NCI-H187 treated with DMSO at 0.1 percent for 48 hours (cell line): ENCODE results near the gene EIF5A2.
"Not testable (repeated sequence)": the region's sequence is repeated elsewhere in the genome, so short reads cannot be mapped to it uniquely, and the experiment has no call there.

Experiments
- DNase-seq: peaks from one replicate; lab custom pipeline; 2025; lab: John Stamatoyannopoulos, UW

Gene EIF5A2

DNA sequence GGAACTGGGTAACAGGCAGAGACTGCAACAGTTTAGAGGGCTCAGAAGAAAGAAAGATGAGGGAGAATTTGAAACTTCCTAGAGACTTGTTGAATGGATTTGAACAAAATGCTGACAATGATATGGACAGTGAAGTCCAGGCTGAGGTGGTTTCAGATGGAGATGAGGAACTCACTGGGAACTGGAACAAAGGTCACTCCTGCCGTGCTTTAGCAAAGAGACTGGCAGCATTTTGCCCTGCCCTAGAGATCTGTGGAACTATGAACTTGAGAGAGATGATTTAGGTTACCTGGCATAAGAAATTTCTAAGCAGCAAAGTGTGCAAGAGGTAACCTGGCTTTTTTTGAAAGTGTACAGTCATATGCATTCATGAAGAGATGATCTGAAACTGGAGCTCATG lies 11.7 kb downstream of the EIF5A2 start:
- DNase-seq = no peak

GRCh38 chr3:170896333-170896732 lies 12.1 kb downstream of the EIF5A2 start:
- not testable (repeated sequence) for DNase-seq

DNA sequence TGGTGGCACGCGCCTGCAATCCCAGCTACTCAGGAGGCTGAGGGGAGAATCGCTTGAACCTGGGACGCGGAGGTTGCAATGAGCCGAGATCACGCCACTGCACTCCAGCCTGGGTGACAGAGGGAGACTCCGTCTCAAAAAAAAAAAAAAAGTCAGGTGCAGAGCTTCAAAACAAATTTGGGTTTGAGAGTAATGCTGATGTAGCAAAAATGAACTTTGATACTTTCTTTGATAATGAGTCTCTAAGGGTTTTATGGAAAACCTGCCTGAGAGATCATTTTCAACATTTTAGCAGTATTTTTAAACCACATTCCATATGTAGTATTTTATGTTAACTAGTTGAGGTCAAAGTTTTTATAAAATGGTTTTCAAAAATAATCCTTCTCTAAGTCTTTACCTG lies 14.5 kb downstream of the EIF5A2 start:
- DNase-seq = no peak

DNA sequence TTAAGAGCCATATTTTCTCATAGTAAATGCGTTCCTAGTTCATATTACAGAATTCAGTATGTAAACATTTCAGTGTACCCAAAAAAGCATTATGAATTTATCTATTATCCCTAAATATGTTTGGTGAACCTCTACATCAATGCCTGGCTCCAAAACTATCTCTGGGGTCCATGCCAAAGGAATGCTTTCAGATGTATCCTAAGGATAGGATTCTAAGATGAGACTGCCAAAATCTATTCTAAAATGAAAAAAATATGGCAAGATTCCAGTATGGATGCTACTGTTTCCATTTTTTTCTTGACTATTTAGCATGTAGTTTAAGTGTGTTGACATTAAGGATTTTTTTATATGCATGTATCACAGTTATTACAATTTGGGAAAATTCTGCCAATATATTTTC lies 18.8 kb downstream of the EIF5A2 start:
- no peak for DNase-seq

DNA sequence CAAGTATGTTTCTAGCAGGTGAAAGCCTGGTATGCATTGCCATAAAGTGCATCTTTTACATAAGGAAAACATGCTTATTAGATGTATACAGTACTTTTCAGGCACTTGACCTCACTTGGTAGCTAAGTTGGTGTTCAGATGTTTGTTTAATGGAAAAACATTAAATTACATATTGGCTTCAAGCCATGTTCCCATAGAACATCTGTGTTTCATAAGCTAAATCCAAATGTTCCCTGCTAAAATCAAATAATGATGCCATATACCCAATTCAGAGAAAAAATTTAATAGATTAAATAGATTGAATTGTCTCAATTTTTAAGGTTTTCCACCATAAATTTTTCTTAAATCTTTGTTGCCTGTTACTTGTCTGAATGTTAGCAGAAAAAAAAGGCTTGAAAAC lies 19.3 kb downstream of the EIF5A2 start:
- no peak for DNase-seq

DNA sequence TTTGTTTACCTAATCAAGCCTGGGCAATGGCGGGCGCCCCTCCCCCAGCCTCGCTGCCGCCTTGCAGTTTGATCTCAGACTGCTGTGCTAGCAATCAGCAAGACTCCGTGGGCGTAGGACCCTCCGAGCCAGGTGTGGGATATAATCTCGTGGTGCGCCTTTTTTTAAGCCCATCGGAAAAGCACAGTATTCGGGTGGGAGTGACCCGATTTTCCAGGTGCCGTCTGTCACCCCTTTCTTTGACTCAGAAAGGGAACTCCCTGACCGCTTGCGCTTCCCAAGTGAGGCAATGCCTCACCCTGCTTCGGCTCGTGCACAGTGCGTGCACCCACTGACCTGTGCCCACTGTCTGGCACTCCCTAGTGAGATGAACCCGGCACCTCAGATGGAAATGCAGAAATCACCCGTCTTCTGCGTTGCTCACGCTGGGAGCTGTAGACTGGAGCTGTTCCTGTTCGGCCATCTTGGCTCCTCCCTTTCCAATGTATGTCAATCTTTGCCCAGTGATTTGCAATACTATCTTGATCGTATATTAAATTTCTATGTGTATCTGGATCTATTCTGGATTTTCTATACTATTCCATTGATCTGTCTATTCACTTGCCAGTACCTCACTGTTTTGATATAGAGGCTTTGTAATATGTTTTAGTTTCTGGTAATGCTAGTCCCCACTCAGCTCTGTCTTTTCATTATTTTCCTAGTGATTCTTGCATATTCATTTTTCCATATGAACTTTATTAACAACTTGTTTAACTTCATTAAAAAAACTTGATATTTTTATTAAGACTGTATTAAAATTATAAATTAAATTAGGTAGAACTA lies 24.1 kb downstream of the EIF5A2 start:
- DNase-seq = not testable (repeated sequence)

DNA sequence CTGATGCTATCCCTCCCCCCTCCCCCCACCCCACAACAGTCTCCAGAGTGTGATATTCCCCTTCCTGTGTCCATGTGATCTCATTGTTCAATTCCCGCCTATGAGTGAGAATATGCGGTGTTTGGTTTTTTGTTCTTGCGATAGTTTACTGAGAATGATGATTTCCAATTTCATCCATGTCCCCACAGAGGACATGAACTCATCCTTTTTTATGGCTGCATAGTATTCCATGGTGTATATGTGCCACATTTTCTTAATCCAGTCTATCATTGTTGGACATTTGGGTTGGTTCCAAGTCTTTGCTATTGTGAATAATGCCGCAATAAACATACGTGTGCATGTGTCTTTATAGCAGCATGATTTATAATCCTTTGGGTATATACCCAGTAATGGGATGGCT lies 29.7 kb downstream of the EIF5A2 start:
- not testable (repeated sequence) for DNase-seq

GRCh38 chr3:170877311-170877710 lies 31.1 kb downstream of the EIF5A2 start:
- not testable (repeated sequence) for DNase-seq

DNA sequence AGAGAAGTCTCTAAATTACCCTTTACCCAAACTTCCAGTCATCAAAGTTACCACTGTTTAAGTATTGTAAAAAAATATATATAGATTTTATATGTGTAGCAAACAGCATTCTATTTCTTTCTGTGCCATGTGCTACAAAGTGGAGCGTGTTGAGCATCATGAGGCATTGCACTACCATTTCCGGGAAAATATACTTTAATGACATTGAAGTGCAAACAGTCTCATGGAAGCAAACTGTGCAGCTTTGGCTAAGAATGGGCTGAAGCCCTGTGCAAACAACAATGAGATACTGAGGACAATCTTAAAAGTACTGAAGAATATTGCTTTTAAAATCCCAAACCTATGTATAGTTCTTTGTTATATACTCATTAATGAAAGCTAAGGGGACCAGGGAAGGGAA lies 31.9 kb downstream of the EIF5A2 start:
- no peak for DNase-seq

DNA sequence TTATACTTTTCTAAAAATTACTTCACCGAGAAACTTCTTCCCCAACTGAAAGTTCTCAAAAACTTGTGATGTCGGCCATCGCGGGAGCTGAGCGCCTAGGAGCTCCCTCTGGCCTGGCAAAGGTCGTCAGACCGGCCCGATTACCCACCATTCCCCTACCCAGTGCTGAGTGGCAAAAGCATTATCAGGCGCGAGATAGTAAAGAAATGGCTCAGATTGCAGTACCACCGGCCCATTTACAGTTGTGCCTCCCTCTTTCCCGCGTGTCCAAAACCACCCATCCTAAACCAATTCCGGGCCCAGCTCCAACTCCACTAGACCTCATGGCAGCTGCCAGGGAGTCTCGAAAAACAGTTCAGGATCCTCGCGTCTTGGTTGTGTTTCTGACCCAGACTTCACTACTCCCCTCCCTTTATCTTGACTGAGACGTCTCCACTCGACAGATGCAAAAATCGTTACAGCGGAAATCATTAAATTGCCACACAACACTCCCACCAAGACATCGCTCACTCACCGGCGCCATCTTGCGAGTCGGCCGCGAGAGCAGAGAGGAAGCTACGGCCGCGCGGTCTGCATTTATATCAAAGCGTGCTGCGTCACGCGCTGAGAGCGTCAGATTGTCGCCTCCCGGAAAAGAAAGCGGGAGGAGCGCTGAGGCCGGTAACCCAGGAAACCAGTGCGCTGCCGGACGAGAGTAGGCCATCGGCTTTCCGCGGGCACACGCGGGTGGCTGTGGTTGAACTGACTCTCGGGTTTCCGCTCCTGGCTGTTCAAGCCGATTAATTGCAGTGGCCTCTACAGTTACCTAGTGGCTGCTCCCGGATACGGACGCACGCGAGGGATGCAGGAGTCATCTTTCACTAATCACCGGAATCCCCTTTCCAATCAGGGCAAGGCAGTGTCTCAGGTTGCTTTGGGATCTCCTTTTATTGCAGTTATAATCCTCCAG lies 38.5 kb downstream of the EIF5A2 start, which contains the start of gene RPL22L1:
Gene RPL22L1 (minus strand): TSS at position 551 of the 949 bp plus-strand sequence. CDS start 28 bp downstream, at position 523.
- DNase-seq = no peak

DNA sequence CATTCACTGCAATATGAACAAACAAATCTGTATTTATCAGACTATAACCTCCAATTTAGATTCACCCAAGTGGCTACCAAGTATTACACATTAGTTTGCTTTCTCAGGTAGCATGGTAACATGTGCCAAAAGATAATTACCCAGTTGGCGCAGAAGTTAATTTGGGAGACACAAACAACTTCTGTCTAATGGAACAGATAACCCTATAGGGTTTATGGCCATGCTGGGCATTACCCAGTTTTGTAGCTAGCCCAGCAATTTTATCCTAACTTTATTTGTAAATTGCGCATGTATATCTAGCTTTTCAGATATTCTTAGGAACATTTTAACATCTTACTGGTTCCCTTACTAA lies 39.2 kb downstream of the EIF5A2 start:
- no peak for DNase-seq

- DNase-seq = no peak
These were observed 39.7 kb downstream of the EIF5A2 start for GRCh38 chr3:170868577-170869238.

DNA sequence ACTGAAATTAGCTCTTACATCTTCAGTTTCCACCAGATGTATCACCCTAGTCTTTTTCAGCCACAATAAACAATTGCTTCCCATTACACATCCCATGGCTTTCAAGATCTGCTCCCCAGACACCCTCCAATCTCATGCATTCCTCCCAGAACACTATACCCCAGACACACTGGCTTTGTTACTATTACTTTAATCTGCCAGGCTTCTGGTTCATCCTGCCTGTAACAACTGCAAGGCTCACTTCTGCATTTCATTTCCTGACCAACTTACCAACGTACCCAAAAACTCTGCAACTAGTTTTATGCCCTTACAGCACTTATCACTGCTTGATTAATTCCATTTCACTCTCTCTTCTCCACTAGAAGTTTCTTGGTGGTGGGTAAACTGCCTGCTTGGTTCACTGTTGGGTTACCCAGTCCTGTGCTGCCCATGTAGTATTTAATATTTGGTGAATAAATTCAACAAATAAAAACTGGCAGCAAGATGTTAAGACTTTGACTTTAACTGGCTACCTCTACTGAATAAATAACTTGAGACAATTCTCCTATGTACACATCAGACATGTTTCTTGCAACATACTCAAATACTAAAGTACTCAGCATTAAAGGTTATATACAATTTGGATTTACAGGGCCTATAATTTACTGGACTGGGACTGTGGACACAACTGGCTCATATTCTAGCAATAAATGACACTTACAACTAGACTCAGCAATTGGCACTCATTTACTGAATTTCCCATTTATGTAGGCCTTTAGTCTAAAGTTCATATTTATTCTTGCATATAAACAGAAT lies 41.1 kb downstream of the EIF5A2 start:
- no peak for DNase-seq

- no peak for DNase-seq
These were observed 41.9 kb downstream of the EIF5A2 start for GRCh38 chr3:170866499-170866898.

- no peak for DNase-seq
These were observed 43.0 kb downstream of the EIF5A2 start for GRCh38 chr3:170865209-170866094.

GRCh38 chr3:170864525-170865208 lies 43.8 kb downstream of the EIF5A2 start:
- DNase-seq = no peak

- DNase-seq = no peak
These were observed 44.6 kb downstream of the EIF5A2 start for GRCh38 chr3:170863816-170864215.

- DNase-seq = no peak
These were observed 45.6 kb downstream of the EIF5A2 start for GRCh38 chr3:170862618-170863374.

GRCh38 chr3:170858599-170858998 lies 49.8 kb downstream of the EIF5A2 start:
- DNase-seq = no peak
